ENCODE results near the gene CPED1.

DNA sequence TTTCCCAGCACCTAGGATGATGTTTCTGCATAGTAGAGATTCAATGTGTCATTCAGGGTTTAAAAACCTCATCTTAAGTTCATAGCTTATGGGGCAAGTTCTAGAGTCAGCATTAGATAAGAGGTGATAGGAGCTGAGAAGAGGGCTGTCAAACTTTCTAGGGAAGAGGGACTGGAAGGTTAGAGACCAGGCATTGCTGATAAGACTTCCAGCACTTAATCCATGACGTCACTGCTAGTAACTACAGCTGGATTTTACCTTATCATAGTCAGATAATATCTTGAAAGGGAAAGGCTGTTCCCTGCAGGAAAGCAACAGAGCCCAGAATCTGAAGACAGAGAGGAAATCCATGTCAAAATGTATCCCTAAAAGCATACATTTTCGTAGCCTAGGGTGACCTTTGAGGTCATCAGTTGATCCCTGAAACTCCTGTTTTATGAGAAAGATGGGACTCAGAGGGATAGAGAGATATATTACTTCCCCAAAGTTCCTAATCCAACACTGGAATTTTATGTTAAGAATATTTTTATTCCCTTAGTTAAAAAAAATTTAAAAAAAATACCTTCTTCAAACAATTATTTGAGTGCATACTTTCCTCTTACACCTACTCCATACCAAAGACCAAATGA is 3.3 kb upstream of the CPED1 start:
- TF ChIP-seq POLR2A (IDR thresholded peaks at IDR 0.05) (no peak), CTCF (IDR thresholded peaks at IDR 0.05) (no peak)

Measured in body of pancreas (tissue), 4 donors.